GM12891 (cell line): ENCODE results near the gene ALDH1A1.

Source experiments
- DNase-seq: peaks from one replicate; pipeline ENCODE4 v3.0.0; 2011; ENCODE audit warnings: low spot score; ENCODE audit not compliant: insufficient read length
- FAIRE-seq: peaks from 2 replicates; lab custom pipeline; 2011; peaks lifted over from hg19 to GRCh38; lab: Jason Lieb, UNC
- PAX5 ChIP-seq: IDR thresholded peaks from 2 replicates; pipeline ENCODE4 v1.6.1; 2011; ENCODE audit warnings: low read length, moderate library complexity, mild to moderate bottlenecking; ENCODE audit not compliant: insufficient read depth, severe bottlenecking
- POLR2A ChIP-seq: IDR thresholded peaks from 2 replicates; pipeline ENCODE4 v1.6.1; 2011; ENCODE audit warnings: low read depth, low read length, control low read depth
- POLR2AphosphoS5 ChIP-seq: IDR thresholded peaks from 2 replicates; pipeline ENCODE4 v1.6.1; 2011; ENCODE audit warnings: low read depth, low read length, control low read depth
- POU2F2 ChIP-seq: IDR thresholded peaks from 2 replicates; pipeline ENCODE4 v1.6.1; 2011; ENCODE audit warnings: low read depth, mild to moderate bottlenecking, control low read depth, low read length, moderate library complexity
- SPI1 ChIP-seq: IDR thresholded peaks from 2 replicates; pipeline ENCODE4 v1.6.1; 2011; ENCODE audit warnings: low read depth, low read length, control low read depth
- TAF1 ChIP-seq: IDR thresholded peaks from 2 replicates; pipeline ENCODE4 v1.6.1; 2011; ENCODE audit warnings: low read depth, low read length, control low read depth

ALDH1A1 gene

DNA sequence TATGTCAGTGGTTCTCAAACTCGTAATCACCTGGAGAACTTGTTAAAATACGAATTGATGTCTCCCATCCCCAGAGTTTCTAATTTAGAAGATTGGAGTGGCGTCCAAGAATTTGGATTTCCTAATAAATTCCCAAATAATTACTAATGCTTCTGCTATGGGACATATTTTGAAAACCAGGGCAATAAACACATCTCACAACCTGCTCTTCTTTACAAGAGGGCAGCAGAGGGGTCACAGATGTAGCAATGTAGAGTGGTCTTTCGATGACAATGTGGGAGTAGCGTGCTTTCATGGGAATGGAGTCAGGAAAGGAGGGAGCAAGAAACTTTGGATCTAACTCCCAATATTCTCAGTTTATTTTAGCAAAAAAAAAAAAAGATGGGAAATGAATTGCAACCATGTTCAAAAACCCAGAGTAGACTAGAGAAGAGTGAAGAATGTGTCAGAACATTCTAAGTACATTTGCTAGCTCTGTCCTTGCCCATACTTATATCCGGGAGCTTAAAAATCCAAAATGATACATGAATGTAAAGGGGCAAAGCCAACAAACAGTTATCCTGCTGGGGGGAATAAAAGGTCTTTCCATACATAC, 33.8 kb upstream of the ALDH1A1 start:
- TF ChIP-seq POU2F2 (no peak), PAX5 (no peak), SPI1 (no peak), TAF1 (no peak), POLR2AphosphoS5 (no peak), POLR2A (no peak)
- DNase-seq (no peak), FAIRE-seq (no peak)

DNA sequence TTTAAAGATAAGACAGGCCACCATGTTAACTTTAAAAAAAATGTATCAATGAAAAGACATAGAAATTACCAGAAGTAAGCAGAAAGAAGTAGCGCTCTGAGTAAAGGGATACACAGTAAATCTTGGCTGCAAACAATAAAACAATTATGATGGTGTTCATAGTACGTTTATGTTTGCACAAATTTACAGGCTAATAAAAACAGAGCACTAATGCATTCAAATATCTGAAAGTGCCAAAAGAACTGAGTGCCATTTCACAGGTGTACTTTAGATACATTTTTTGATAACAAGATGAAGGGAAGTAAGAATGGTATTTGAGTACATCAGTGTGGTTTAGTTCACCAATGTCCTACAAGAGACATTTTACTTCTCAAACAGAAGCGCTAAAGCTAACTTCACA, 32.9 kb upstream of the ALDH1A1 start:
- no peak for TF ChIP-seq POU2F2
- no peak for TF ChIP-seq TAF1
- TF ChIP-seq POLR2A, result no peak
- no peak for TF ChIP-seq POLR2AphosphoS5
- no peak for TF ChIP-seq PAX5
- no peak for TF ChIP-seq SPI1
- no peak for DNase-seq
- no peak for FAIRE-seq

DNA sequence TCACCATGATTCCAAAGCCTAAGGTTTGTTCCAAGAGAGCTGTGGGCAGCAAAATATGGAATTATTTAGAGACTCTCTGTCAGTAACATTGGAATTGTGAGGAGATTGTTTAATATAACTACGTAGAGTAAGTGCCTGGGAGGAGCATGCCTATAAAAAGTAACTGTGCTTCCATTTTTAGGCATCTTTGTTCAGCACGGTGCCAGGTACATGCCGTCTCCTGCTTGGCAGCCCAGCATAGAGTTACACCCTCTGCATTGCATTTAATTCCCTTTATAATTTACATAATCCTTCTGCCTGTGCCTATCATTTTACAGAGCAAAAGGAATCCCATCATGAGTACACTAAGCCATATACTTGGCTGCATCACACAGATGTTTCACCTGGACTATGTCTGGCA, 32.1 kb upstream of the ALDH1A1 start:
- no peak for FAIRE-seq
- TF ChIP-seq SPI1 (no peak), PAX5 (no peak), POU2F2 (no peak), TAF1 (no peak), POLR2A (no peak), POLR2AphosphoS5 (no peak)
- no peak for DNase-seq

DNA sequence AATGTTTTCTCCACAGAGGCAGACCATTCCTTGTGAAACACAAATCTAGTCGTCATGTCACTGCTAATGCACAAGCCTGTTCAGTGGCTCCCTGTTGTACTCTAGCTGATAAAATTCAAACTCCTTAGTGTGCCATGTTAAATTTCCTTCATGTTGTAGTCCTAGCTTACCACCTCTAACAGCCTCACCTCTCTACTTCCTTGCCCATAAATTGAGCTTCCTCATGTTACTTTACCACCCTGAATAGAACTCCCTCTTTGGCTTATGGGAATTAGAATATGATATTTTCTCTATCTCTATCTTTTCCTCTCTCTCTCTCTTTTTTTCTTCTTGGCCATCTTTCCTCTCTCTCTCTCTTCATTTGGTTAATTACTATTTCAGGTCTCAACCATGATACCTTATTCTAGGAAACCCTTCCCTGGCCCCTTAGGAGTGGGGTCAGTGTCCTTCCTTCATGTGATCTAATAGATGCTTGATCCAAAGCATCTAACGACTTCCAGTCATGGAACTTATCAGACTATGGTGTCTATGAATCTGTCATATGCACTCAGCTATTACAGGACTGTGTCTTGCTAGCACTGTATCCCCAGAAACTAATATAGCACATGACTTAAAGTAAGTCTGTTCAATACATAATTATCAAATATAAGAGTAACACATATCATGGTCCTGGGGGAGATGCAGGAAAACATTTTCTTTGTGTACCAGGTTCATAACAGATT, 31.5 kb upstream of the ALDH1A1 start:
- FAIRE-seq, result no peak
- no peak for DNase-seq
- TF ChIP-seq TAF1, result no peak
- no peak for TF ChIP-seq POLR2AphosphoS5
- TF ChIP-seq PAX5, result no peak
- TF ChIP-seq POU2F2, result no peak

DNA sequence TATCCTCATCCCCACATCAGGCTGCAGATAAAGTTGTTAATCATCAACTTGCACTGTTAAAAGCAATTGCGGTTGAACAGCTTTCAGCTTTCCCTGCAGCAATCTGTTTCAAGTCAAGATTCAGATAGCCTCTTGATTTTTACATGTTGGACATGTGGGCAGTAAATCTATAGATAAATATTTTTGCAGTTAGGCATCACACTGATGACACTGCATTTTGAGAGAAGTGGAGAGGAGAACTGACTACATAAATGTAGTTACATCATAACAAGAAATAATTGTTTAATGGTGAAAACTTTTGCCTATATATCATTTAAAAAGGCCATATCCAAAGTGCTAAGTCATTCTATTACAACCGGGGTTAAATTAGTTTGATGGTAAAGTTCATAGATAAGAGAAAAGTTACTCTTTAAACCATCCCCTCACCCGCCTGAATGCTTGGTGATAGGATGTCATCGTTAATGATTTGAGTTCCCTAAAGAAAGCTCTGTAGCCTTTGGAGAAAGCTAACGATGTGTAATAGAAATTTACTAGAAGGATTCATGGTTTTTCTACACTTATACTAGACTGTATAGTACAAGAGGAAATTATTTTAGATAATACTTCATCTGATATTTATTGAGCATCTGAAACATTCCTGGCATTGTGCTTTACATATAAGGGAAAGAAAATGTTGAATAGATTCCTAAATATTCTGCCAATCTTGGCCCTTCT, 30.8 kb upstream of the ALDH1A1 start:
- DNase-seq, result no peak
- TF ChIP-seq SPI1 (no peak), POU2F2 (no peak), POLR2A (no peak), PAX5 (no peak), POLR2AphosphoS5 (no peak), TAF1 (no peak)
- no peak for FAIRE-seq

DNA sequence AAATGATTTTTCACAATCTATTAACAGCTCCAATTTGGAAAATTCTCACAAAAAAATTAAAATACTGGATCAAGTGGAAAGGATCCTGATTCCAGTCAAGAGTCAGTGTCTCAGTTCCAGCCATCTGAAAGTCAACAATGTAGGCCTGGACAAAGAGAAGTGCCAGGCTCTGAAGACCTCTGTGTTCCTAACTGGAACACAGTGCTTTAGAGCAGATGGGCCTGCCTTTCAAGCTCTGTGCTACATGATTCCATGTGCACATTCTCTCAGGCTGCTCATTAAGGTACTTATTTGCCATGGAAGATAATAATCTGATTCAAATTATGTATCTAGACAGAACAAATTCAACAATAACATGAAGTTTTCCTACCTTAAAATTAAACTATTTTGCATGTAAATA, 30.2 kb upstream of the ALDH1A1 start:
- FAIRE-seq, result no peak
- TF ChIP-seq SPI1 (no peak), POLR2A (no peak), POU2F2 (no peak), TAF1 (no peak), POLR2AphosphoS5 (no peak), PAX5 (no peak)
- DNase-seq, result no peak

DNA sequence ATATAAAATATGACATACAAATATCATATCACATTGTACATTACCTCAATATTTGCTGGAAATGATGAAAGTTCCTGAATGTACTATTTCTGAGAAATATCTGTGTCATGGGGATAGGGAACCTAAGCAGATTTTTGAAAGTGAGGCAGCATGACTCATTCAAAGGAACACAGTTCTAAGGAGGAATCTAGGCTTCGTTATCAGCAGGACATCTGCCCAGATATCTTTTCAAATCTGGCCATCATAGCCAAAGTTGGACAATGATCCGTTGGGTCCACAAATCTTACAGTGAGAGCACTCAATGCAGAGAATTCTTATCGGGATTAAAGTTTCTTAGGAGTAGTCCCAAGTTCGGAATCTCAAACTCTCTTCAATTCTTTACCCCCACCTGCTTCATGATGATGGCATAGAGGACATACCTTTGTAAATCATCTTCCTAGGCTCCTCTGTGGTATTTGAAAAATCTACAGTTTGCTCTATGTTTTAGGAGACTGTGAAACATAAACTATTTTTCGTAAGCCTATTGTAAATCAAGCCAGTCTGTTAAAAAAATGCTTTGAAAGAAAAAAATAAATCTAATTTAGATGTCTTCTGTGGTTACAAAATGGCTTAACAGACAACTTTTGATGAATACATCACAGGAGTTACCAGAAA, 29.4 kb upstream of the ALDH1A1 start:
- TF ChIP-seq SPI1, result no peak
- no peak for TF ChIP-seq PAX5
- no peak for TF ChIP-seq TAF1
- TF ChIP-seq POLR2A, result no peak
- FAIRE-seq (no peak), DNase-seq (no peak)

DNA sequence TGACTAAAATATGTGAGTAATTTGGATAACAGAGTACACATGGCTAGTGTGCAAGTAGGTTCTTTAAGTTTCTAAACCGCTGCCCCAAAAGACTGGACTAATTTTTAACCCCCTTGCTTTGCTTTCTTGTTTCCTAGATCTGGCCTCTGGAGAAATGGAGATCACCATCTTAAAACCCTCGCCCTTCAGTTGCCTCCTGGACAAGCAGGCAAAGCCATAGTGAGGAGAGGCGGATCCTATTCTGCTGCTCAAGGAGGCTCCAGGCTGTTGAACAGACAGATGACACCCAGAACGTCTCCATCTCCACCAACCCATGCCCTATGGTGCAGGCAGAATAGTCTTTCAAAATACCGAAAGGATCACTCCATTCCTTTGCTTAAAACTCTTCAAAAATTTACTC, 28.6 kb upstream of the ALDH1A1 start:
- TF ChIP-seq POLR2A (no peak), PAX5 (no peak), TAF1 (no peak), SPI1 (no peak), POLR2AphosphoS5 (no peak), POU2F2 (no peak)
- FAIRE-seq, result no peak

More for the DNA sequence above, 28.6 kb upstream of the ALDH1A1 start:
- DNase-seq, result no peak
